Stimulated activated CD8-positive, alpha-beta memory T cell treated with anti-CD3 and anti-CD28 coated beads, Interleukin-7, amount 100 ng/mL, for 48 hours (primary cell): ENCODE results near the gene STEEP1.
"Not testable (repeated sequence)": the region's sequence is repeated elsewhere in the genome, so short reads cannot be mapped to it uniquely, and the experiment has no call there.

Experiments used
- DNase-seq, 2 donors: peaks; one replicate each; pipeline ENCODE4 v3.0.0-alpha.2; 2020; ENCODE audit warnings: low read depth in 1 of 2; ENCODE audit errors: extremely low read depth in 1 of 2

Gene STEEP1

GRCh38 chrX:119537487-119537886 is 27.7 kb downstream of the STEEP1 start:
- DNase-seq: no peak

GRCh38 chrX:119529345-119530276 is 35.6 kb downstream of the STEEP1 start:
- DNase-seq: no peak

- no peak for DNase-seq
Observed at GRCh38 chrX:119523664-119524184, 41.5 kb downstream of the STEEP1 start.

- no peak for DNase-seq
Observed at GRCh38 chrX:119521246-119521645, 44.0 kb downstream of the STEEP1 start.

GRCh38 chrX:119518371-119518770 is 46.8 kb downstream of the STEEP1 start:
- DNase-seq: no peak

GRCh38 chrX:119516157-119516702 is 49.0 kb downstream of the STEEP1 start:
- no peak for DNase-seq

GRCh38 chrX:119512146-119512800 is 52.9 kb downstream of the STEEP1 start:
- no peak for DNase-seq

GRCh38 chrX:119507206-119507605 is 58.0 kb downstream of the STEEP1 start:
- DNase-seq: no peak

- no peak for DNase-seq
Observed at GRCh38 chrX:119505945-119506344, 59.3 kb downstream of the STEEP1 start.

- DNase-seq: not testable (repeated sequence)
Observed at GRCh38 chrX:119505145-119505544, 60.1 kb downstream of the STEEP1 start.

GRCh38 chrX:119503484-119503861 is 61.7 kb downstream of the STEEP1 start:
- no peak for DNase-seq

- DNase-seq: no peak
Observed at GRCh38 chrX:119502727-119503483, 62.3 kb downstream of the STEEP1 start.

GRCh38 chrX:119501511-119502148 is 63.6 kb downstream of the STEEP1 start:
- no peak for DNase-seq

- no peak for DNase-seq
Observed at GRCh38 chrX:119500061-119500800, 65.0 kb downstream of the STEEP1 start.

- no peak for DNase-seq
Observed at GRCh38 chrX:119497185-119497584, 68.0 kb downstream of the STEEP1 start.

GRCh38 chrX:119495734-119496726 is 69.2 kb downstream of the STEEP1 start:
- no peak for DNase-seq

- not testable (repeated sequence) for DNase-seq
Observed at GRCh38 chrX:119493851-119494495, 71.2 kb downstream of the STEEP1 start.

GRCh38 chrX:119492463-119492862 is 72.7 kb downstream of the STEEP1 start:
- no peak for DNase-seq
